Stromal cell of bone marrow (primary cell): ENCODE measurements around the gene ZNF628.

Experiments used
- DNase-seq: peaks from one replicate; pipeline ENCODE4 v3.0.0-alpha.2; 2012; ENCODE audit warnings: low read depth

The ZNF628 gene

GRCh38 chr19:55497763-55498162 lies 21.3 kb downstream of the ZNF628 start:
- no peak for DNase-seq

- no peak for DNase-seq
Observed at GRCh38 chr19:55498246-55498840, 21.9 kb downstream of the ZNF628 start.

GRCh38 chr19:55500368-55500952 lies 24.0 kb downstream of the ZNF628 start:
- DNase-seq: no peak

DNA sequence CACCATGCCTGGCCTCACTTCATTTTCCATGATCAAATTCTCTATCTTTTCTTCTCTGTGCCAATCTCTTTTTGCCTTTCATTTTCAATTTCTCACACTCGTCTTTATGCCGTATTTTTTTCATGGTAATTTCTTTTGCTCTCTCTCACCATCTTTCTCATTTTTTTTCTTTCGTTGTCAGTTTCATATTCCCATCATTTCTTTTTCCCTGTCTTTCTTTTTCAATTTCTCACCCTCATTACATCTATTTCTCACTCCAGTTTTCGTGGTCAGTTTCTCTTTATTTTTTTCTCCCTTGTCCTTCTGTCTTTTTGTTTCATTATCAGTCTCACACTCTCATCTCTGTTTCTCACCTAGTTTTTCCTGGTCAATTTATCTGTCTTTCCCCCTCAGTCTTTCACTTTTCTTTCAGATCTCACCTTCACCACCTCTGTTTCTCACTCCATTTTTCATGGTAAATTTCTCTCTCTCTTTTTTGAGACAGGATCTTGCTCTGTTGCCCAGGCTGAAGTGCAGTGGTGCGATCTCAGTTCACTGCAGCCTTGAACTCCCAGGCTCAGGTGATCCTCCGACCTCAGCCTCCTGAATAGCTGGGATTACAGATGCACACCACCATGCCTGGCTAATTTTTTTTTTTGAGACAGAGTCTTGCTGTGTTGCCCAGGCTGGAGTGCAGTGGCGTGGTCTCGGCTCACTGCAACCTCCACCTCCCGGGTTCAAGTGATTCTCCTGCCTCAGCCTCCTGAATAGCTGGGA lies 26.0 kb downstream of the ZNF628 start:
- no peak for DNase-seq

DNA sequence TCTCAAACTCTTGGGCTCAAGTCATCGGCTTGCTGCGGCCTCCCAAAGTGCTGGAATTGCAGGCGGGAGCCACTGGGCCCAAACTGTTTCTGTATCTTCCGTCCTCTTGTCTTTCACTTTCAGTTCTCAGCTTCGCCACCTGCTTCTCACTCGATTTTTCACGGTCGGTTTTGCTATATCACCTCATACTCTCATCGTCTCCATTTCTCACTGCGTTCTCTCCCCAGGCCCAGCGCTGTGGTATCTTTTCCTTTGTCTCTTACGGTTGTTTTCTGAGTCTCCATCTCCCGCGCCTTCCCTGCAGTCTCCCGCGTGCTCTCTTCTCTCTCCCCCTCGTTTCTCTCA lies 26.7 kb downstream of the ZNF628 start:
- no peak for DNase-seq

GRCh38 chr19:55503502-55504251 lies 27.3 kb downstream of the ZNF628 start:
- DNase-seq: peak; percentile 77

DNA sequence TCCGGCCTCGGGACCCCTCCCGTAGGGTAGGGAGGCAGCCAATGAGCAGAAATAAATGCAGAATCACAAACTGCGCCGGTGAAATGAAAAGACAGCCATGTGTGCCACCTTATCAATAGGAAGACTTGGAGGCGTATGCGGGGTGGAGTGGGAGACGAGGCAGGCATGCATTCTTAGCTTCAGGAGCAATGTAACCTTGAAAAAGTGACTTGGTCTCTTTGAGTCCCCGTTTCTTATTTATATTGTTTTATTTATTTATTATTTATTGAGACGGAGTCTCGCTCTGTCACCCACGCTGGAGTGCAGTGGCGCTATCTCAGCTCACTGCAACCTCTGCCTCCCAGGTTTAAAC lies 27.8 kb downstream of the ZNF628 start:
- DNase-seq: no peak

GRCh38 chr19:55504981-55505380 lies 28.6 kb downstream of the ZNF628 start:
- no peak for DNase-seq

DNA sequence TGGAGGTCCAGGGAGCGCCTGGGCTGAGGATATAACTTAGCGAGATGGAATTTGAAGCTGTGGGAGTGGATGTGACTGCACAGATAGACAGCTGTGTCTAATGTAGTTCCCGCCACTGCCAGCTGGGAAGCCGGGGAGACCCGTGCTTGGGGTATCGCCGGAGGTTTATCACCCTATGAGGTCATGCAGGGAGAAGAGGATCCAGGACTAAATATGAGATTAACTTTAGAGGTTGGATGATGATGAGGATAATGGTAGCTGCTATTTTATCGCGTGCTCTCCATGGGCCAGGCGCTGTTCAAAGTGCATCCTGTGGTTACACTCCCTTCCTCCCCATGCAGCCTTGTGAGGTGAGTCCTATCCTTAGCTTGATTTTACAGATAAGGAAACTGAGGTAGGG lies 31.7 kb downstream of the ZNF628 start:
- no peak for DNase-seq

DNA sequence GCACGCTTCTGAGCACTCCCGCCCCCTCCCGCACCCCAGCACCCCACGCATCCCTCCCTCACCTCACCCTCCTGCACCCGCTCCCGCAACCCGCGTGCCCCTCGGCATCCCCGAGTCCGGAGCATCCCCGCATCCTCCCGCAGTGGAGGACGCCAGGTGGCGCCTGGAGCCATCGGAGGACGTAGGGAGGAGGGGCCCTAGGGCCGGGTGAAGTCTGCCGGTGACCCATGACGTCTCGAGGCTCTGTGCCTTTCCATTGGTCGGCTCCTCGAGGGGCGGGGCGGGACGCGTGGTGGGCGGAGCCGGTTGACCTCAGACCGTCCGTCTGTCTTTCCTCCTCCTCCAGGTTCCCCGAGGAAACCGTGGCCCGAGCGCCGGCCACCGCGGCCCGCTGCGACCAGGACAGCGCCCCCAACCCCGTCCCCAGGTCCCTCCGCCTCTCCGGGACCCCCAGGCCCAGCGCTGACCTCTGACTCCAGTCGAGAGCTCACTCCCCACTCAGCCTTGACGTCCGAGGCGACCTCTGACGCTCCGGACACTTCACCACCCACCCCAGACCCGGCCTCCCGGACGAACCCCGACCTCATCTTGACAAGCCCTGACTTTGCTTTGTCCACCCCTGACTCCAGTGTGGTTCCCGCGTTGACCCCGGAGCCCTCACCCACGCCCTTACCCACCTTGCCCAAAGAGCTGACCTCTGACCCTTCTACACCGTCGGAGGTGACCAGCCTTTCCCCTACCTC lies 40.6 kb downstream of the ZNF628 start:
- DNase-seq: peak; percentile 78

DNA sequence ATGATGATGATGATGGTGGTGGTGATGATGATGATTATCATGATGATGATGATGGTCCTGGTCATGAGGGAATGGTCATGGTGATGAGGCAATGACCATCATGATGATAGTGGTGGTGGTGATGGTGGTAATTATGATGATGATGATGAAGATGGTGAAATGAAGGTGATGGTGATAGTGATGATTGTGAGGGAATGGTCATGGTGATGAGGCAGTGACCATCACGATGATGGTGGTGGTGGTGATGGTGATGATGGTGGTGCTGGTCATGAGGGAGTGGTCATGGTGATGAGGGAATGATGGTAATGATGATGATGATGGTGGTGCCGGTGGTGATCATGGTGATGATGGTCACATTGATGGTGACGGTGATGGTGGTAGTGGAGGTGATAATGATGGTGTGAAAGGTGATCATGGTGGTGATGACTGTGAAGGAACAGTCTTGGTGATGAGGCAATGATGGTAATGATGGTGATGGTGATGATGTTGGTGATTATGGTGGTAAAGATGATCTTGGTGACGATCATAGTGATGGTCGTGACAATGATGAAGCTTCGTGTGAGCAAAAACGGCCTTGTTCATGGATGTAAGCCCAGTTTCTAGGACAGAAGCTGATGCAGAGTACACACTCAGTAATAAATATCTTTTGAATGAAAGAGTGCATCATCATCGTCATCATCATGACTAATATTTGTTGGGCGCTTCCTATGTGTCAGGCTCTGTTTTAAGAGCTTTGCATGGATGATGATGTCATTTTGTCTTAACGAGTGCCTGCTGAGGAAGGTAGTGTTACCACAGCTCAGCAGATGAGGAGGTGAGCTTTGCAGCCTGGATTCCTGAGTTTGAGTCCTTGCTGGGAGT lies 43.3 kb downstream of the ZNF628 start:
- DNase-seq: peak; percentile 67

- DNase-seq: no peak
Observed at GRCh38 chr19:55520691-55521292, 44.4 kb downstream of the ZNF628 start.

DNA sequence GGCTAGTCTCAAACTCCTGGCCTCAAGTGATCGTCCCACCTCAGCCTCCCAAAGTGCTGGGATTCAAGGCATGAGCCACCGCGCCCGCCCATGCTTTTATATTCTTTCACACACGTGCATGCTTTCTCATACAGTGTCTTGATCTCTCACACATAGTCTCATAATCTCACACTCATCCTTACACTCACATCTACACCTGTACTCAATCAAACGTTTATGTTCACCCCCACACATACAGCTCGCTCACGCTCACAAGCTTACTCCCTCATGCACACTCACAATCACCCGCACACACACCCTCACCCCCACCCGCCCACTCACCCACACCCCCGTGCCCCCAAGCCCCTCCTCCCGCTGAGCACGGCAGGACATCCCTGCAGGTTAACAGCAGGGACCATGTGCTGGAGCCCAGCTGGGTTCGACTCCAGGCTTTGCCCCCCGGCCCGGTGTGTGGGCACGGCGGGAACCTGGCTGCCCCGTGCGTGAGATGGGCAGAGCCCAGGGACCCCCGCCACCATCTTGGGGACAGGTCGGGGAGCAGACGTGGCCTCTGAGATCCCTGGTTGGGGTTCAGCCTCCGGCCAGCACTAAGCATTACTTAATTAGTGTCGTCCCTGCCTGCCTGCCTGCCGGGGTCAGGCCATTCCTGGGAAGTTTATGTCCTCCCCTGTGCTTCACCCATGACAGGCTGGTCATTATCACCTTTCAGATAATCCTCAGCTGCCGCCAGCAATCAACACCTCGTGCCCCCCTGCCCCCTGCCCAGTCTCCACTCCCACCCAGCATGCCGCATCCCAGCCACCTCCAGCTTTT lies 49.1 kb downstream of the ZNF628 start:
- DNase-seq: no peak

DNA sequence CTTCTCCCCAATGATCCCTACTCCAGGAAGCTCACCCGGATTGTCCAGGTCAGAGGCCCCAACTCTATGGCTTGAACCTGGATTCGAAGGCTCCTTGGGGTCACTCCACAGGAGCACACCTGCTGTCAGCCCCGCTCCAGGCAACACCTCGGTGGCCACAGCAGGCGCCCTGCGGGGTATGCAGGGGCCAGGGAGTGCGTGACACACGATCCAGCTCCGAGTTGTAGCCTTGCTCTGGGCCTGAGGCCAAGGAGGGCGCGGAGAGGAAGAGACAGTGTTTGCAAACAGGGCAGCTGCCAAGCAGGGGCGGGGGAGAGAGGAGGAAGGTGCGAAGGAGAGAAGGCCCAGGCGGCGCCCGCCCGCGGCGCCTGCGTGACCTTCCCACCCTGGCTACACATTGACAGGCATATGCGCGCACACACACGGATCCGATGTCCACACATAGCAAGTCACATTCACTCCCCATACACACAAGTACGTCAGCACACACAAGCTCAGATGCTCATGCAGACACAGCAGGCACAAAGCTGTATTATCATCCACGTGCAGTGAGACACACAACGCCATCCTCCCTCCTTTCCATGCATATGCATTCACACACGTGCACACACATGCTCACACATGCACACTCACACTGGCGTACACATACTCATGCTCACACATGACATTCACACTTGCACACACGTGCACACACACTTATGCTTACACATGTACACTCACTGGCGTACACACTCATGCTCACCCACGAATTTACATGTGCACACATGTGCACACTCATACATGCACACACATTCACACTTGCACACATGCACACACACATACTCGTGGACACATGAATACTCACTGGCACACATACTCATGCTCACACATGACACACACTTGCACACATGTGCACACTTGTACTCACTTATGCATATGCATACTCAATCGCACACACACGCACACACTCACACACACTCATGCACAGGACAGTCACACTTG lies 50.1 kb downstream of the ZNF628 start:
- DNase-seq: no peak

DNA sequence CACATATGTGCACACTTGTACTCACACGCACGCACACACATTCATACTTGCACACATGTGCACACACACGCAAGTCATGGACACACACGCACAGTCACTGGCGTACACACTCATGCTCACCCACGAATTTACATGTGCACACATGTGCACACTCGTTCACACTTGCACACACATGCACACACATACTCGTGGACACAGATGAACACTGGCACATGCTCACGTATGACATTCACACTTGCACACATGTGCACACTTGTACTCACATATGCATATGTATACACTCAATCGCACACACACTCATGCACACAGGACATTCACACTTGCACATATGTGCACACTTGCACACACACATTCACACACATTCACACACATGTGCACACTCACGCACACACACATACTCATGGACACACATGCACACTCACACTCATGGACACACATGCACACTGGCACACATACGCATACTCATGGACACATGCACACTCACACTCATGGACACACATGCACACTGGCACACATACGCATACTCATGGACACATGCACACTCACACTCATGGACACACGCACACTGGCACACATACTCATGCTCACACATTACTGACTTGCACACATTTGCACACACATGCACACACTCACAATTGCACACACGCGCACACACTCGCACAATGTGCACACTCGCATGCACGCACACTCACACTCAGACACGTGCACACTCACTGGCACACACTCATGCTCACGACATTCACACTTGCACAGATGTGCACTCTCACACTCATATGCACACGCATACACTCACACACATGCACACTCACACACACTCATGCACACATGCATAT lies 51.0 kb downstream of the ZNF628 start:
- no peak for DNase-seq

DNA sequence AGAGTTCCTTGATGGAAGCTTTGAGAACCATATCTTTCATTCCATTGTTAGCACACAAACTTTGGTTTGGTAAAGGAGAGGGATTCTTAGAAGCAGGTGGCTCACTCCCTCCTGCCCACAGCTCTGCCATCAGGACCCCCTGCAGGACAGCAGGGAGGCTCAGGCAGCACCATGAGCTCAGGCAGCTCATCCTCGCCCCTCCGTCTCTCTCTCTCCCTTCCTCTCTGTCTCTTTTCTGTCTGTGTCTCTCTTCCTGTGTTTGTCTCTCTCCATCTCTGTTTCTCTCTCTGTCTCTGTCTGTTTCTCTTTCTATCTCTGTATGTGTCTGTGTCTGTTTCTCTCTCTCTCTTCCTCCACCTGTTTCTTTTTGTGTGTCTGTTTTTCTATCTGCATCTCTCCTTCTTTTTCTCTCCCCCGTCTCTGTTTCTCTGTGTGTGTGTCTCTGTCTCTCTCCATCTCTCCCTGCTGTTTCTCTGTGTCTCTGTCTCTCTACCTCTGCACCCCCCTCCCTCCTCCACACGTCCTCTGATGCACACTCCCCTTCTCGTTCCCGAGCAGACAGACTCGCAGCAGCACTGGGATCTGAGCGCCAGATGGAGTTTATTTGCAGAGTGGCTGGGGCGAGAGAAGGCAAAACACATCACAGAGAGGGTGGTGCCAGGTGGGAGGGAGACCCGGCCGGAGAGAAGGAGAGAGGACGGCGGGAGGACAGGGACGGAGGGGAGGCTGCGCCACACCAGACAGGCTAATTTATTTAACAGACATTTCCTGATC lies 51.8 kb downstream of the ZNF628 start:
- DNase-seq: no peak

- no peak for DNase-seq
Observed at GRCh38 chr19:55529636-55530234, 53.3 kb downstream of the ZNF628 start.
